HL-60 (cell line): ENCODE results near the gene TRAPPC6A.

ENCODE experiments used
- DNase-seq, 2 experiments: peaks; one replicate each; pipeline ENCODE4 v3.0.0-alpha.2; 2010 to 2020; ENCODE audit warnings: low read depth in 1 of 2, low spot score in 1 of 2
- H3K27ac ChIP-seq: fragments of 250-450 bp; sonication (Bioruptor Pico); replicated peaks from 2 replicates; pipeline ENCODE4 v1.5.1; 2020; ENCODE audit warnings: mild to moderate bottlenecking, moderate library complexity
- H3K27me3 ChIP-seq: fragments of 250-450 bp; sonication (Bioruptor Pico); 2 replicates; pipeline ENCODE4 v1.5.1; 2021; ENCODE audit warnings: mild to moderate bottlenecking, moderate library complexity; ENCODE audit not compliant: insufficient read depth, poor library complexity, severe bottlenecking
- H3K4me3 ChIP-seq: replicated peaks from 2 replicates; pipeline ENCODE4 v1.5.1; 2011; ENCODE audit warnings: mild to moderate bottlenecking, control low read depth, low read length; ENCODE audit not compliant: insufficient read depth
- GABPA ChIP-seq: IDR thresholded peaks from 2 replicates; pipeline ENCODE4 v1.6.1; 2012; ENCODE audit warnings: low read depth
- POLR2AphosphoS5 ChIP-seq: IDR thresholded peaks from 2 replicates; pipeline ENCODE4 v1.6.1; 2012; ENCODE audit warnings: low read depth
- SPI1 ChIP-seq: IDR thresholded peaks from 2 replicates; pipeline ENCODE4 v1.6.1; 2012; ENCODE audit warnings: low read depth, mild to moderate bottlenecking, borderline replicate concordance
- TF ChIP-seq, protein P1 (sequence below): IDR thresholded peaks from one replicate; pipeline ENCODE4 v1.5.1; 2011; ENCODE audit warnings: low read length, control low read depth, inconsistent platforms; ENCODE audit not compliant: insufficient read depth
- TF ChIP-seq, protein P2 (sequence below): IDR thresholded peaks from 2 replicates; pipeline ENCODE4 v1.6.1; 2012; ENCODE audit warnings: low read depth; ENCODE audit not compliant: insufficient replicate concordance

TRAPPC6A gene

DNA sequence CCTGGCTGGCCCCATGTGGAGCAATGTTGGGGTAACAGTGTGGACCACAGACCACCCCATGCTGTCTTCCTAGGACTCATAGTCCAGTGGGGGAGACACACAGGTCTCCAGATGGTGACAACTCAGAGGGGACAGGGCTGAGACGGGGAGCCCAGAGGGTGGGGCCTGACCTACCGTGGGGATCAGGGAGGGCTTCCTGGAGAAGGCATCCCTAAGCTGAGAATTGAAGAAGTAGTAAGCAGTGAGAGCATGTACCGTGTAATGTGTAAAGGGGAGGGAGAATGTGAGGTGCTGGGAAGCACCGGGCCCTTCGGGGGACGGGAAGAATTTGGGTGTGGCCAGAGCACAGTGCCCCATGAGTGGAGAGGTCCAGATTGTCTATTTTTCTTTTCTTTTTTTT lies 54.0 kb downstream of the TRAPPC6A start:
- Histone ChIP-seq H3K4me3 (no peak overlapping the region), H3K27ac (no peak overlapping the region), H3K27me3 (no peaks in the 10 kb centered on the region)
- no peak for TF ChIP-seq GABPA
- no peak for TF ChIP-seq SPI1
- DNase-seq: no peak

DNA sequence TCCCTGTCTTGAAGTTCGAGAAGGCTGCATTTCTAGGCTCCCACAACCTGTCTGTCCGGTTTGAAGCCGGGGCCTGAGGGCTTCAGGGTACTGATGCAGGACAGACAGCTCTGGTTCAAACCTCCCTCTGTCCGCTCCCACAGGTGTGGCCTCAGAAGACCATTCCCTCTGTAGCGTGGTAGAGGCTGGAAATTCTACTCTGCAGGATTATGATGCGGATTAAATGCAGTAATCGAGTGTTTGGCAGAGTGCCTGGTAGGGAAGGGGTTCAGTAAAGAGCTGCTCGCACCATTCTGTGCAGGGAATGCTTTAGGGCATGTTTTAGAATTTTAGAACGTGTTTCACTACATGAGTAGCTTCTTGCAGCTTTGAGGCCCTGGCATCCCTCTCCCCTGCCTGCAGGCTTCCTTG lies 54.6 kb downstream of the TRAPPC6A start:
- no peak overlapping the region for H3K4me3 ChIP-seq
- H3K27ac ChIP-seq: no peak overlapping the region
- TF ChIP-seq POLR2AphosphoS5 (no peak), SPI1 (no peak), GABPA (no peak)
- TF ChIP-seq, protein P1, sequence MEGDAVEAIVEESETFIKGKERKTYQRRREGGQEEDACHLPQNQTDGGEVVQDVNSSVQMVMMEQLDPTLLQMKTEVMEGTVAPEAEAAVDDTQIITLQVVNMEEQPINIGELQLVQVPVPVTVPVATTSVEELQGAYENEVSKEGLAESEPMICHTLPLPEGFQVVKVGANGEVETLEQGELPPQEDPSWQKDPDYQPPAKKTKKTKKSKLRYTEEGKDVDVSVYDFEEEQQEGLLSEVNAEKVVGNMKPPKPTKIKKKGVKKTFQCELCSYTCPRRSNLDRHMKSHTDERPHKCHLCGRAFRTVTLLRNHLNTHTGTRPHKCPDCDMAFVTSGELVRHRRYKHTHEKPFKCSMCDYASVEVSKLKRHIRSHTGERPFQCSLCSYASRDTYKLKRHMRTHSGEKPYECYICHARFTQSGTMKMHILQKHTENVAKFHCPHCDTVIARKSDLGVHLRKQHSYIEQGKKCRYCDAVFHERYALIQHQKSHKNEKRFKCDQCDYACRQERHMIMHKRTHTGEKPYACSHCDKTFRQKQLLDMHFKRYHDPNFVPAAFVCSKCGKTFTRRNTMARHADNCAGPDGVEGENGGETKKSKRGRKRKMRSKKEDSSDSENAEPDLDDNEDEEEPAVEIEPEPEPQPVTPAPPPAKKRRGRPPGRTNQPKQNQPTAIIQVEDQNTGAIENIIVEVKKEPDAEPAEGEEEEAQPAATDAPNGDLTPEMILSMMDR: no peak
- TF ChIP-seq, protein P2, sequence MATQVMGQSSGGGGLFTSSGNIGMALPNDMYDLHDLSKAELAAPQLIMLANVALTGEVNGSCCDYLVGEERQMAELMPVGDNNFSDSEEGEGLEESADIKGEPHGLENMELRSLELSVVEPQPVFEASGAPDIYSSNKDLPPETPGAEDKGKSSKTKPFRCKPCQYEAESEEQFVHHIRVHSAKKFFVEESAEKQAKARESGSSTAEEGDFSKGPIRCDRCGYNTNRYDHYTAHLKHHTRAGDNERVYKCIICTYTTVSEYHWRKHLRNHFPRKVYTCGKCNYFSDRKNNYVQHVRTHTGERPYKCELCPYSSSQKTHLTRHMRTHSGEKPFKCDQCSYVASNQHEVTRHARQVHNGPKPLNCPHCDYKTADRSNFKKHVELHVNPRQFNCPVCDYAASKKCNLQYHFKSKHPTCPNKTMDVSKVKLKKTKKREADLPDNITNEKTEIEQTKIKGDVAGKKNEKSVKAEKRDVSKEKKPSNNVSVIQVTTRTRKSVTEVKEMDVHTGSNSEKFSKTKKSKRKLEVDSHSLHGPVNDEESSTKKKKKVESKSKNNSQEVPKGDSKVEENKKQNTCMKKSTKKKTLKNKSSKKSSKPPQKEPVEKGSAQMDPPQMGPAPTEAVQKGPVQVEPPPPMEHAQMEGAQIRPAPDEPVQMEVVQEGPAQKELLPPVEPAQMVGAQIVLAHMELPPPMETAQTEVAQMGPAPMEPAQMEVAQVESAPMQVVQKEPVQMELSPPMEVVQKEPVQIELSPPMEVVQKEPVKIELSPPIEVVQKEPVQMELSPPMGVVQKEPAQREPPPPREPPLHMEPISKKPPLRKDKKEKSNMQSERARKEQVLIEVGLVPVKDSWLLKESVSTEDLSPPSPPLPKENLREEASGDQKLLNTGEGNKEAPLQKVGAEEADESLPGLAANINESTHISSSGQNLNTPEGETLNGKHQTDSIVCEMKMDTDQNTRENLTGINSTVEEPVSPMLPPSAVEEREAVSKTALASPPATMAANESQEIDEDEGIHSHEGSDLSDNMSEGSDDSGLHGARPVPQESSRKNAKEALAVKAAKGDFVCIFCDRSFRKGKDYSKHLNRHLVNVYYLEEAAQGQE: no peak
- H3K27me3 ChIP-seq: no peaks in the 10 kb centered on the region
- no peak for DNase-seq

DNA sequence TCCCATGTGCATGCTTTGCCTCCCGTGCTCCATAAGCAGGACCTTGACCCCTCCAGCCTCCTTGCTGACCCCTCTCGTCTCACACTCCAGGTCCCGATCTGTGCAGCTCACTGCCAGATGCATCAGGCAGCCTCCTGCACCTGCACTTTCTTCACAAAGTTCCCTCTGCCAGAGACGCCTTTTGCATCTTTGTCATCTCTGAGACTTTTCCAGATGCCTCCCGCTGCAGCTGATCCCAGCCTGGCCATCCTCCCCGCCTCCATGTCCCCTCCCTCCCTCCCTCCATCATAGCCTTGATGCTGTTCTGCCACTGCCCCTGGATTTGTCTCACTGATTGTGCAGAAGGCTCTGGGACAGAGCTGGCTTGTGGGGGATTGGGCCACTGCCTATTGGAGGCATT lies 55.2 kb downstream of the TRAPPC6A start:
- H3K4me3 ChIP-seq: no peak overlapping the region
- no peak overlapping the region for H3K27ac ChIP-seq
- TF ChIP-seq, protein P2: no peak
- TF ChIP-seq SPI1: no peak
- no peaks in the 10 kb centered on the region for H3K27me3 ChIP-seq
- no peak for DNase-seq

DNA sequence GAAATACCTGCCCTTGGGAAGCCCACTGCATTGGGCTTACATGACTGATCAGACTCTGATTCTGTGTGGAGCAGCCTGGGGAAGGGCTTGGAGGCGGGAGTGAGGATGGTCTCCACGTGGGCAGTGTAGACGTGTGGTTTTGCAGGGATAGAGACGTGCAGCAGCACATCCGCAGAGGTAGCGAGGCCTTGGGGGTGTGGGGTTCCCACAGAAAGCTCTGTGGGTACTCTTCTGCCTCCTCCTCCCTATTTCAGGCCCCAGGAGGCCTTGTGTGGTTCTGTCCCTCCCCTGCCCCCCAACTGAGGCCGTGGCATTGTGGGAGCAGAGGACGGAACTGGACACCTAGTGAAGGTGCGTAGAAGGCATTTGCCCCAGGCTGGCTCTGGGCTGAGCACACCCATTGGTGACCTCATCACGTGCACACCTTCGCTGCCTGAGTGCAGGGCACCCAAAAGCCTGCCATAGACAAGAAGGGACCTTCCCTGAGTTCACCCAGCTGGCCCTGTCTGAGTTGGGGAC lies 56.2 kb downstream of the TRAPPC6A start:
- TF ChIP-seq, protein P2: no peak
- no peak for TF ChIP-seq GABPA
- no peak for TF ChIP-seq SPI1
- no peak for TF ChIP-seq POLR2AphosphoS5
- TF ChIP-seq, protein P1: no peak
- H3K4me3 ChIP-seq: no peak overlapping the region
- H3K27me3 ChIP-seq: no peaks in the 10 kb centered on the region
- no peak for DNase-seq
- H3K27ac ChIP-seq: no peak overlapping the region
